ENCODE data around the gene CAMK2A.

DNA sequence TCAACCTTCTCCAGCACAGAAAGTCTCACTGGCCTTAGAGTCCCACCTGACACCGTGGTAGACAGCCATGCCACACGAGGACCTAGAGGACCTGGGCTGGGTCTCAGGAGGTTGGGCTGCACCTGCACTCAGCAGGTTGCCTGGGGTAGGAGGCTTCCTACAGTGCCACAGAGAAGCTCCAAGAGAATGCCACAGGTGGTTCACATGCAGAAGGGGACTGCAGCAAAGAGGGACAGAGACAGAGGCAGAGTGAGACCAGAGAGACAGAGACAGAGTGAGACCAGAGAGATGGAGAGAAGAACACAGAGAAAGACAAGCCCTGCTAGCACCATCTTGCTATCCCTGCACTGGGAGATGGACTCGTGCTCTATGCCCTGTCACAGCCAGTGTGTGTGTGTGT lies 5.7 kb downstream of the CAMK2A start:
- TF ChIP-seq EZH2 (IDR thresholded peaks at IDR 0.05; ENCODE audit: borderline replicate concordance), result no peak
- TF ChIP-seq, protein P1, sequence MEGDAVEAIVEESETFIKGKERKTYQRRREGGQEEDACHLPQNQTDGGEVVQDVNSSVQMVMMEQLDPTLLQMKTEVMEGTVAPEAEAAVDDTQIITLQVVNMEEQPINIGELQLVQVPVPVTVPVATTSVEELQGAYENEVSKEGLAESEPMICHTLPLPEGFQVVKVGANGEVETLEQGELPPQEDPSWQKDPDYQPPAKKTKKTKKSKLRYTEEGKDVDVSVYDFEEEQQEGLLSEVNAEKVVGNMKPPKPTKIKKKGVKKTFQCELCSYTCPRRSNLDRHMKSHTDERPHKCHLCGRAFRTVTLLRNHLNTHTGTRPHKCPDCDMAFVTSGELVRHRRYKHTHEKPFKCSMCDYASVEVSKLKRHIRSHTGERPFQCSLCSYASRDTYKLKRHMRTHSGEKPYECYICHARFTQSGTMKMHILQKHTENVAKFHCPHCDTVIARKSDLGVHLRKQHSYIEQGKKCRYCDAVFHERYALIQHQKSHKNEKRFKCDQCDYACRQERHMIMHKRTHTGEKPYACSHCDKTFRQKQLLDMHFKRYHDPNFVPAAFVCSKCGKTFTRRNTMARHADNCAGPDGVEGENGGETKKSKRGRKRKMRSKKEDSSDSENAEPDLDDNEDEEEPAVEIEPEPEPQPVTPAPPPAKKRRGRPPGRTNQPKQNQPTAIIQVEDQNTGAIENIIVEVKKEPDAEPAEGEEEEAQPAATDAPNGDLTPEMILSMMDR (IDR thresholded peaks at IDR 0.05; ENCODE audit: poor library complexity), result no peak
